Ascending aorta (tissue), 2 donors: Measurements from ENCODE around the gene TPT1. TPM values are rescaled to one million over a fixed set of nuclear protein-coding genes. Genes with fewer than 3 reads are reported as not detected.

Experiments
- DNase-seq, 2 donors: peaks; one replicate each; pipeline ENCODE4 v3.0.0-alpha.2; 2019; ENCODE audit warnings: low spot score in 2 of 2
- H3K27ac ChIP-seq, 2 donors: fragments of 200-600 bp; sonication (generic); one replicate each; pipeline ENCODE4 v1.5.1; 2016 to 2017; ENCODE audit warnings: mild to moderate bottlenecking in 1 of 2
- H3K27me3 ChIP-seq: fragments of 200-600 bp; sonication (generic); one replicate; pipeline ENCODE4 v1.5.1; 2017
- H3K36me3 ChIP-seq, 2 donors: fragments of 200-600 bp; sonication (generic); one replicate each; pipeline ENCODE4 v1.5.1; 2016
- H3K4me1 ChIP-seq, 2 donors: fragments of 200-600 bp; sonication (generic); one replicate each; pipeline ENCODE4 v1.5.1; 2016 to 2017; ENCODE audit warnings: mild to moderate bottlenecking in 1 of 2
- H3K4me3 ChIP-seq, 2 donors: fragments of 200-600 bp; sonication (generic); one replicate each; pipeline ENCODE4 v1.5.1; 2016 to 2017; ENCODE audit warnings: mild to moderate bottlenecking in 1 of 2
- H3K9me3 ChIP-seq, 2 donors: fragments of 200-600 bp; sonication (generic); one replicate each; pipeline ENCODE4 v1.5.1; 2016
- intact Hi-C: fragments of 100-400 bp; cut with DNase I; formaldehyde crosslinking; loops from one replicate; pipeline ENCODE4 v1.15.1; 2023
- total RNA-seq: library from RNA; depleted of rRNA; stranded (reverse); fragments of >200 nt; gene quantifications from one replicate; pipeline ENCODE4 v1.1.0, GENCODE V29; 2016
- TF ChIP-seq, protein P1 (sequence below), 3 experiments: fragments of 200-600 bp in 2 of 3; fragments of 450-650 bp in 1 of 3; sonication (generic) in 2 of 3; IDR thresholded peaks; one replicate each; pipeline ENCODE4 v1.5.1; 2016 to 2019; ENCODE audit warnings: antibody characterized with exemption in 3 of 3, mild to moderate bottlenecking in 1 of 3, moderate library complexity in 1 of 3

TPT1 gene
- total RNA-seq, 1 donor from 2014 or later, result 2,079 TPM

DNA sequence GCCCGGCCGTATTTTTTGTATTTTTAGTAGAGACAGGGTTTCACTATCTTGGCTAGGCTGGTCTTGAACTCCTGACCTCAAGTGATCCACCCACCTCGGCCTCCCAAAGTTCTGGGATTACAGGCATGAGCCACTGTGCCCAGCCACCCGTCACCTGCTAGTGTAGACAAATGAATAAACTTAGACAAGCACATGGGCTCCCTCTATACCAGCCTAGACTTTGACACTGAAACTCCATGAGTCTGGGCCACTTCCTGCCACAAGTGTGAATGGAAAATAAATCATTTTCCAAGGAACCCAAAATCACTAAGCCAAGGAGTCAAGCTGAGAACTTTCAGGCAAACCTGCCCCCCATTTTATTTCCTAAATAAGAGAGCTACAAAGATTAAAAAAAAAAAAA lies 27.0 kb upstream of the TPT1 start:
- TF ChIP-seq, protein P1, sequence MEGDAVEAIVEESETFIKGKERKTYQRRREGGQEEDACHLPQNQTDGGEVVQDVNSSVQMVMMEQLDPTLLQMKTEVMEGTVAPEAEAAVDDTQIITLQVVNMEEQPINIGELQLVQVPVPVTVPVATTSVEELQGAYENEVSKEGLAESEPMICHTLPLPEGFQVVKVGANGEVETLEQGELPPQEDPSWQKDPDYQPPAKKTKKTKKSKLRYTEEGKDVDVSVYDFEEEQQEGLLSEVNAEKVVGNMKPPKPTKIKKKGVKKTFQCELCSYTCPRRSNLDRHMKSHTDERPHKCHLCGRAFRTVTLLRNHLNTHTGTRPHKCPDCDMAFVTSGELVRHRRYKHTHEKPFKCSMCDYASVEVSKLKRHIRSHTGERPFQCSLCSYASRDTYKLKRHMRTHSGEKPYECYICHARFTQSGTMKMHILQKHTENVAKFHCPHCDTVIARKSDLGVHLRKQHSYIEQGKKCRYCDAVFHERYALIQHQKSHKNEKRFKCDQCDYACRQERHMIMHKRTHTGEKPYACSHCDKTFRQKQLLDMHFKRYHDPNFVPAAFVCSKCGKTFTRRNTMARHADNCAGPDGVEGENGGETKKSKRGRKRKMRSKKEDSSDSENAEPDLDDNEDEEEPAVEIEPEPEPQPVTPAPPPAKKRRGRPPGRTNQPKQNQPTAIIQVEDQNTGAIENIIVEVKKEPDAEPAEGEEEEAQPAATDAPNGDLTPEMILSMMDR (IDR thresholded peaks at IDR 0.05), result no peak
- peaks cover 0 to 11% of the 10 kb centered on the region in 2 donors for H3K36me3 ChIP-seq
- intact Hi-C loops, result no loop called here
- no peaks in the 10 kb centered on the region for H3K9me3 ChIP-seq
- no peaks in the 10 kb centered on the region for H3K27me3 ChIP-seq
- H3K4me1 ChIP-seq, result peaks cover 0 to 5% of the 10 kb centered on the region in 2 donors
- DNase-seq, result no peak
- no peak overlapping the region for H3K4me3 ChIP-seq
- H3K27ac ChIP-seq, result peak overlapping the region; percentile 3 to 49

DNA sequence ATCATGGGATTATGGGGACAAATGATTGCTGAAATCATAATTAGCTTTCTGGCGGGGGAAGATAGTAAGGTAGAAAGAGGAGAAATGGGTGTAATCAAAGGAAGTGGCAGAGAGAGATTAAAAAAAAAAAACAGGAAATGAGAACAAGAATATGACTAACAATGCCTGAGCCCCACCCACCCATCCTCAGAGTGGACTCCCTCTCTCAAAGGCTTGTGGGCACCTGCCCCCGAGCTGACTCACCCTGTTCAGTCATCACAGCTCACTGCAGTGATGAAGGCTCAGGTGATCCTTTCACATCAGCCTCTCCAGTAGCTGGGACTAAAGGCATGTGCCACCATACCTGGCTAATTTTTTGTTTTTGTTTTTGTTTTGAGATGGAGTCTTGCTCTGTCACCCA lies 26.4 kb upstream of the TPT1 start:
- H3K27ac ChIP-seq, result peak overlapping the region; percentile 19 to 49
- TF ChIP-seq, protein P1 (IDR thresholded peaks at IDR 0.05), result no peak
- intact Hi-C loops, result no loop called here
- no peak overlapping the region for H3K4me3 ChIP-seq
- no peaks in the 10 kb centered on the region for H3K27me3 ChIP-seq
- peak; percentile 60 to 76 for DNase-seq
- H3K9me3 ChIP-seq, result no peaks in the 10 kb centered on the region
- peaks cover 0 to 5% of the 10 kb centered on the region in 2 donors for H3K4me1 ChIP-seq
- H3K36me3 ChIP-seq, result peaks cover 5 to 17% of the 10 kb centered on the region in 2 donors

DNA sequence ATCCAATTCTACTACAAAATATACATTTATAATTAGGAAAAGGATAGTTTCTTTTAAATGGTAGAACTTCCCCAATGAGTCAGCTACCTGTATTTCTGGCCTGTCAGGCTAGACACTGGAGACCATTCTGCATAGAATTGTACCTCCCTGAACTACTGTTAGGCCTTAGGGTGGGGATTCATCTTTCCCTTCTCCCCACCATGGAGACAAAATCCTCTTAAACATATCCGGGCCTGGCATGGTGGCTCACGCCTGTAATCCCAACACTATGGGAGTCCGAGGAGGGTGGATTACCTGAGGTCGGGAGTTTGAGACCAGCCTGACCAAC lies 24.5 kb upstream of the TPT1 start:
- TF ChIP-seq, protein P1 (IDR thresholded peaks at IDR 0.05), result no peak
- H3K27ac ChIP-seq, result no peak overlapping the region
- no peaks in the 10 kb centered on the region for H3K27me3 ChIP-seq
- H3K36me3 ChIP-seq, result peaks cover 15 to 24% of the 10 kb centered on the region in 2 donors
- intact Hi-C loops, result no loop called here
- no peaks in the 10 kb centered on the region for H3K9me3 ChIP-seq
- no peak overlapping the region for H3K4me3 ChIP-seq
- DNase-seq, result no peak
- peaks cover 0 to 5% of the 10 kb centered on the region in 2 donors for H3K4me1 ChIP-seq

DNA sequence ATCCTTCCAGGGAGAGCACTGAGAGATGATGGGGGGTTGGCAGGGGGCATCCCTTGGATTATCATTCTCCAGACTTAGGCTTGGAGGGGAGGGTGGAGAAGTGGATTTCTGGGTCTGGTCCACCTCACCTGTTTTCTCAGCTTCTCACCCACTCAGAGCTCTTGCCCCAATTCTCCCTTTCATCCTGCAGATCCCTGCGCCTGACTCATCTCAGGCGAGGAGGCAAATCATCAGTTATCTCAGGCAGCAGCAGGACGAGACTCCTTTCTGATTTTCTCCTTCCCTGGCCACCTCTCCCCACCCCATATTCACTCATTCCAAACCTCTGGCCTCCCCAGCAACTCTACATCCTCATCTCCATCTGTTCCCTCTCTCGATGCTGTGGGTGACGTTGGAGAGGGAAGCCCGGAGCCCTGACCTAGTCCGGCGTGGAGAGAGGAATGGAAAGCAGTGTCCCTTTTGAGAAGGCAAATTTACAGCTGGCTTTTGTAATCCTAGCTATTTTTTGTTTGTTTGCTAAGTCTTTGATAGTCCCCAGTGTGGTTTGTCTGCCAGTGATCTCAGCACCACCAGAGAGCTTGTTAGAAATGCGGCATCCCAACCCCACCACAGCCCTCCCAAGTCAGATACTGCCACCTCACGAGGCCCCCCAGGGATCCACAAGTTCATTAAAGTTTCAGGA lies 24.0 kb upstream of the TPT1 start:
- no peak overlapping the region for H3K27ac ChIP-seq
- peaks cover 15 to 28% of the 10 kb centered on the region in 2 donors for H3K36me3 ChIP-seq
- H3K9me3 ChIP-seq, result no peaks in the 10 kb centered on the region
- TF ChIP-seq, protein P1 (IDR thresholded peaks at IDR 0.05), result no peak
- H3K27me3 ChIP-seq, result no peaks in the 10 kb centered on the region
- no peak overlapping the region for H3K4me3 ChIP-seq
- DNase-seq, result no peak
- intact Hi-C loops, result no loop called here
- H3K4me1 ChIP-seq, result peaks cover 0 to 5% of the 10 kb centered on the region in 2 donors

DNA sequence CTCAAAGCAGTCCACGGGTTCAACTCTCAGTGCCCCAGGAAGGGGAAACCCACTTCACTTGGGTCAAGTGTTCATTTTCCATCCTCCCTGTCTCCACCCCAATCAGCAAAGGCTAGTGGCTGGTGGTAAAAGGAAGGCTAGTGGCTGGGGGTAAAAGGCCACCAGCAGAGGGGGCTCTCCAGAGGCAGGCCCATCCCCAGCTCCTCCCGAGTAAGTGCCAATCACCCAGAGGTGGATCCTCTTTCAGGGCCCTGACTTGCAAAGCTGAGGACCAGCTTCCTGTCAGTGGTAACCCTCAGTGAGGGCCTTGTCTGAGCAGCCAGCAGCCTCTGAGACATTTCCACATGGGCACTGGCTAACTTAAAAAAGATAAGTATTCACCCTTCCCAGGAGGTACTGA lies 22.0 kb upstream of the TPT1 start:
- no peak for DNase-seq
- no peak overlapping the region for H3K4me3 ChIP-seq
- H3K4me1 ChIP-seq, result peaks cover 0 to 2% of the 10 kb centered on the region in 2 donors
- no peak overlapping the region for H3K27ac ChIP-seq
- no peaks in the 10 kb centered on the region for H3K27me3 ChIP-seq
- peaks cover 15 to 33% of the 10 kb centered on the region in 2 donors for H3K36me3 ChIP-seq
- no peaks in the 10 kb centered on the region for H3K9me3 ChIP-seq
- intact Hi-C loops, result no loop called here
- TF ChIP-seq, protein P1 (IDR thresholded peaks at IDR 0.05), result no peak
